ENCODE results near the gene ABHD17C.
"Not testable (repeated sequence)": the region's sequence is repeated elsewhere in the genome, so short reads cannot be mapped to it uniquely, and the experiment has no call there.

The ABHD17C gene

GRCh38 chr15:80732818-80733217 is 37.7 kb downstream of the ABHD17C start:
- no peak for DNase-seq

GRCh38 chr15:80733460-80733859 is 38.4 kb downstream of the ABHD17C start:
- no peak for DNase-seq

GRCh38 chr15:80735344-80735743 is 40.2 kb downstream of the ABHD17C start:
- DNase-seq: no peak

GRCh38 chr15:80736560-80736959 is 41.5 kb downstream of the ABHD17C start:
- no peak for DNase-seq

GRCh38 chr15:80739919-80740318 is 44.8 kb downstream of the ABHD17C start:
- DNase-seq: no peak

GRCh38 chr15:80742081-80742480 is 47.0 kb downstream of the ABHD17C start:
- no peak for DNase-seq

- DNase-seq: no peak
These were observed 48.2 kb downstream of the ABHD17C start for GRCh38 chr15:80743189-80743833.

- no peak for DNase-seq
These were observed 49.3 kb downstream of the ABHD17C start for GRCh38 chr15:80744415-80744814.

GRCh38 chr15:80744826-80745225 is 49.7 kb downstream of the ABHD17C start:
- DNase-seq: no peak

GRCh38 chr15:80745888-80746287 is 50.8 kb downstream of the ABHD17C start:
- no peak for DNase-seq

- no peak for DNase-seq
These were observed 52.4 kb downstream of the ABHD17C start for GRCh38 chr15:80747317-80748053.

GRCh38 chr15:80749589-80749988 is 54.5 kb downstream of the ABHD17C start:
- no peak for DNase-seq

- no peak for DNase-seq
These were observed 55.5 kb downstream of the ABHD17C start for GRCh38 chr15:80750575-80750974.

- DNase-seq: no peak
These were observed 57.1 kb downstream of the ABHD17C start for GRCh38 chr15:80752204-80752603.

- DNase-seq: no peak
These were observed 58.1 kb downstream of the ABHD17C start for GRCh38 chr15:80753161-80753560.

GRCh38 chr15:80754014-80754413 is 58.9 kb downstream of the ABHD17C start:
- DNase-seq: no peak

- DNase-seq: no peak
These were observed 60.8 kb downstream of the ABHD17C start for GRCh38 chr15:80755885-80756284.

- DNase-seq: no peak
These were observed 63.1 kb downstream of the ABHD17C start for GRCh38 chr15:80758130-80758745.

- no peak for DNase-seq
These were observed 65.8 kb downstream of the ABHD17C start for GRCh38 chr15:80760960-80761359.

GRCh38 chr15:80761754-80762153 is 66.6 kb downstream of the ABHD17C start:
- no peak for DNase-seq

GRCh38 chr15:80763235-80763634 is 68.1 kb downstream of the ABHD17C start:
- not testable (repeated sequence) for DNase-seq

GRCh38 chr15:80764535-80764934 is 69.4 kb downstream of the ABHD17C start:
- DNase-seq: no peak

- no peak for DNase-seq
These were observed 71.2 kb downstream of the ABHD17C start for GRCh38 chr15:80766275-80766674.

- no peak for DNase-seq
These were observed 73.0 kb downstream of the ABHD17C start for GRCh38 chr15:80768158-80768557.

All from NCI-H2029 (cell line).